ENCODE results near the gene RDH16.

Gene RDH16, protein sequence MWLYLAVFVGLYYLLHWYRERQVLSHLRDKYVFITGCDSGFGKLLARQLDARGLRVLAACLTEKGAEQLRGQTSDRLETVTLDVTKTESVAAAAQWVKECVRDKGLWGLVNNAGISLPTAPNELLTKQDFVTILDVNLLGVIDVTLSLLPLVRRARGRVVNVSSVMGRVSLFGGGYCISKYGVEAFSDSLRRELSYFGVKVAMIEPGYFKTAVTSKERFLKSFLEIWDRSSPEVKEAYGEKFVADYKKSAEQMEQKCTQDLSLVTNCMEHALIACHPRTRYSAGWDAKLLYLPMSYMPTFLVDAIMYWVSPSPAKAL

GRCh38 chr12:56957229-56958052 is at the start of gene RDH16:
RDH16 (minus strand) TSS chr12:56957608; CDS start chr12:56957462, 146 bp downstream.
- DNase-seq (ENCODE audit: low read depth) = no peak

DNA sequence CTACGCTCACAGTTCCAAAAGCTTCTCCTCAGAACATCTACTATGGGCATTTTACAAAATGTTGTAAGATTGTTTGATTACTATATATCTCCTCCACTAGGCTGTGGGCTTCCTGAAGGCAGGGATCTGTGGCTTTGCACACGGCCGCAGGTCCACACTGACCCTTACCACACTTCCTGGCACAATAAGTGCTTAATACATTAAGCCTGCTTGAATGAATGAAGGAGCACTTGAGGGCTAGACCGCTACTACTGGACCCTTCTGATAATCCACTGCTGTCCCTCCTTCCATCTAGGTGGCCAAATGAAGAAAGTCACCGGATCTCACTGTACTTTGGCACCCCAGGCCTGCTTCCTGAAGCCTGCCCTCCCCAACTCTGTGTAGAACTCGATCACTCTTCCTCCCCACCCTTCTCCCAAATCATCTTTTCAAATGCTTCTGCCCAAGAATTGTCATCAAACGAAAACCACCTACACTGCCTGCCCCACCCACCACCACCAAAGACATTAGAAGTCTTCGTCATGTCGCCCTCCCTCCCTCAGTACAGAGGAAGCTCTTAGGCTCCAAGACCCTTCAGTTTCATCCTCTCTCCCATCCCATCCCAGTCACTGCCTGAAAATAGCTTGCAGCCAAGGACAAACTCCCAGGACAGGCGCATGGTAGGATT is 49.5 kb upstream of the RDH16 start:
- DNase-seq (ENCODE audit: low read depth) = no peak

GRCh38 chr12:57005980-57006808 is 48.8 kb upstream of the RDH16 start, which contains the start of gene ZBTB39:
ZBTB39 (minus strand) TSS chr12:57006546; CDS start chr12:57004917, 1,629 bp downstream.
- DNase-seq (ENCODE audit: low read depth) = peak; percentile 50

DNA sequence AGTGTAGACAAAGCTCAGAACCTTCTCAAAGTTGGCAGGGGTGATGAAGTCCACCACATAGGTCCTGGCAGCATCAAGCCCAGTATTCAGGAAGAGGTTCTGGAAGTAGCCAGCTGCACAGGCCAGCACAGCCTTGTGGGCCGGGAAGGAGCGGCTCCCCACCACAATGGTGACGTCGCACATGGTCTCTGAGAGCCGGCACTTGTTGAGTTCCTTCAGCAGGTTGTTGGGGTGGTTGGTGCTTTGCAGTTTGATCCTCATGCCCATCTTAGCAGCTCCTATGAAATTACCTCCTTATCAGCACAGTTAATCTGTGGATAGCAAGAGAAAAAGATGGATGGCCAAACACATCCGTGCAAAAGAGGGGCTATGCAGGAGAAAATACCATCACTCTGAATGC is 47.2 kb upstream of the RDH16 start:
- no peak for DNase-seq (ENCODE audit: low read depth)

DNA sequence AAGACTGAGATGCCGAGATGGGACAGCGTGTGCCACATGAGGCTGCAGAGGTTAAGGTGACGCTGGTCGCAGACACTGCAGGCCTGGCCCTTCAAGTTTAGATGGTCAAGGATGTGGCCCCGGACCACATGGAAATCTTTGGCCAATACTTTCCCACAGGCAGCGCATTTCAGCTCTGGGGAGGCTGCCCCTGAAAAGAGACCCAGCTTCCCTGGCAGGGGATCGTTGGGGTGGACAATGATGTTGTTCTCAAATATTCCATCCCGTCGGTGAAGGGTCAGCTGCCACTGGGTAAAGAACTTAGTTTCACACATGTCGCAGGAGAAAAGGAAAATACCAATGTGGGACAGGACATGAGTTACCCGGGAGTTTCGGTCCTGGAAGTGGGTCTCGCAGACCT is 46.0 kb upstream of the RDH16 start:
- no peak for DNase-seq (ENCODE audit: low read depth)

DNA sequence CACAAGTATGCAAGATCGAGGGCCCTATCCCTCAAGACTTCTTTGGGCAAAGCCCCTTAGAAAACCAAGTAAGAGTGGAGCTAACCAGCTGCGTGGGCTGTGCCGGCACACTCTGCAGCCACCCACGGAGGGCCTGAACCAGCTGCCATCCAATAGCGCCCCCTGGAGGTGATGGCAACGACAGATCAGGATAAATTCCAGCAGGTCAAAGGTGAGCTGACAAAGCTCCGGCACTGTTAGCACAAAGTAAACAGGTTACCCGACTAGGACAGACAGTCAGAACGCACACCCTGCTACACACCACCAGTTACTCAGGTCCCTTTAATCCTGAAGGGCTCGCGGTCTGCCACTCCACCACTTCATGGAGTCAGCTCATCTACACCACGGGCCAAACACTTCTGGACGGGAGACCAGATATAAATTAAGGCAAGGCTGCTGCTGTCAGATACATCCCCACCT is 44.1 kb upstream of the RDH16 start:
- DNase-seq (ENCODE audit: low read depth) = peak; percentile 52

GRCh38 chr12:57000393-57000792 is 43.0 kb upstream of the RDH16 start:
- no peak for DNase-seq (ENCODE audit: low read depth)

DNA sequence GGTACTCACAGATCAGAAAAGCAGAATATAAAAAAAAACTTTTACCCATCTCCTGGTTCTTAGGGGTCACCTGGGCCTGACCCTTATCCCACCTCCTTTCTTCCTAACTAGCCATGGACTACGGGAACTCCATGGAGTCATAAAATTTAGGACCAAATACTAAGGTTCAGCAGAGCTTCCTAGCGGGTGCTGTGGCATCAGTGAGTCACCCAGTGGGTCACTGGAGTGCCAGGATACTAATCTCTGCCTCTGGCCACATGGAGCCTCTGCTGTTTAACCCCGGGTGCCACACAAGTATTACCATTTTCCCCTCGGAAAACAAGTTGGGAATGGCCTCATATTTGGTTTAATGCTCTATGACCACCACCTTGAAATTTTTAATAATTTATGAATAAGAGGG is 42.0 kb upstream of the RDH16 start:
- DNase-seq (ENCODE audit: low read depth) = no peak

GRCh38 chr12:56998981-56999380 is 41.6 kb upstream of the RDH16 start:
- peak; percentile 24 for DNase-seq (ENCODE audit: low read depth)

DNA sequence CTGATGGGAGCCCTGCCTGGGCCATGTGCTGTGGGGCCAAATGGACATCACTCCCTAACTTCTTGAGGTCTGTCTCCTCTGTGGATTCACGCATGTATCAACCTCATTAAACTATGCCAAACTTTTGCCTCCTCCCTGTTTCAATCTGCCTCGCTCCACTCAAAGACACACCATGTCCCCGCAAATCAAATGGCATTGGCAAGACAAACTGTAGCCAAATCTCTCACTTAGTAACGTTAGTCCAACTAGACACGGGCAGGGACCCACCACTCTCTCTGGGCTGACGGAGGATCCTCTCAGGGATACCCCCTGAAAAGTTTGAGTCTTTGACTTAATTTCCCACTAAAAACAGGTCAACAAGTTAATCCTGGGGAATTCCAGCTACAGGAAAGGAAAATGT is 40.9 kb upstream of the RDH16 start:
- DNase-seq (ENCODE audit: low read depth) = no peak

GRCh38 chr12:56996793-56997545 is 39.6 kb upstream of the RDH16 start:
- no peak for DNase-seq (ENCODE audit: low read depth)

DNA sequence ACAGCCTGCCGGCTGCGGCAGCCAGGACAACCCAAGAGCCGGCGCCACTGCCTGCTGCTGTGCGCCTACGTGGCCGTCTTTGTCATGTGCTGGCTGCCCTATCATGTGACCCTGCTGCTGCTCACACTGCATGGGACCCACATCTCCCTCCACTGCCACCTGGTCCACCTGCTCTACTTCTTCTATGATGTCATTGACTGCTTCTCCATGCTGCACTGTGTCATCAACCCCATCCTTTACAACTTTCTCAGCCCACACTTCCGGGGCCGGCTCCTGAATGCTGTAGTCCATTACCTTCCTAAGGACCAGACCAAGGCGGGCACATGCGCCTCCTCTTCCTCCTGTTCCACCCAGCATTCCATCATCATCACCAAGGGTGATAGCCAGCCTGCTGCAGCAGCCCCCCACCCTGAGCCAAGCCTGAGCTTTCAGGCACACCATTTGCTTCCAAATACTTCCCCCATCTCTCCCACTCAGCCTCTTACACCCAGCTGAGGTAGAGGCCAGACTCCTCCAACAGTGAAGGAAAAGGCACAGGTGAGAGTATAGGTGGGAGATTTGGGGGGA is 38.6 kb upstream of the RDH16 start:
- no peak for DNase-seq (ENCODE audit: low read depth)

DNA sequence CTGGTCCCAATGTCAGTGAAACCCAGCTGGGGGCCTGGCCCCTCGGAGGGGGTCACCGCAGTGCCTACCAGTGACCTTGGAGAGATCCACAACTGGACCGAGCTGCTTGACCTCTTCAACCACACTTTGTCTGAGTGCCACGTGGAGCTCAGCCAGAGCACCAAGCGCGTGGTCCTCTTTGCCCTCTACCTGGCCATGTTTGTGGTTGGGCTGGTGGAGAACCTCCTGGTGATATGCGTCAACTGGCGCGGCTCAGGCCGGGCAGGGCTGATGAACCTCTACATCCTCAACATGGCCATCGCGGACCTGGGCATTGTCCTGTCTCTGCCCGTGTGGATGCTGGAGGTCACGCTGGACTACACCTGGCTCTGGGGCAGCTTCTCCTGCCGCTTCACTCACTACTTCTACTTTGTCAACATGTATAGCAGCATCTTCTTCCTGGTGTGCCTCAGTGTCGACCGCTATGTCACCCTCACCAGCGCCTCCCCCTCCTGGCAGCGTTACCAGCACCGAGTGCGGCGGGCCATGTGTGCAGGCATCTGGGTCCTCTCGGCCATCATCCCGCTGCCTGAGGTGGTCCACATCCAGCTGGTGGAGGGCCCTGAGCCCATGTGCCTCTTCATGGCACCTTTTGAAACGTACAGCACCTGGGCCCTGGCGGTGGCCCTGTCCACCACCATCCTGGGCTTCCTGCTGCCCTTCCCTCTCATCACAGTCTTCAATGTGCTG is 38.0 kb upstream of the RDH16 start:
- DNase-seq (ENCODE audit: low read depth) = no peak

GRCh38 chr12:56994231-56994746 is 36.9 kb upstream of the RDH16 start:
- DNase-seq (ENCODE audit: low read depth) = no peak

GRCh38 chr12:56993346-56993745 is 35.9 kb upstream of the RDH16 start:
- DNase-seq (ENCODE audit: low read depth) = no peak

DNA sequence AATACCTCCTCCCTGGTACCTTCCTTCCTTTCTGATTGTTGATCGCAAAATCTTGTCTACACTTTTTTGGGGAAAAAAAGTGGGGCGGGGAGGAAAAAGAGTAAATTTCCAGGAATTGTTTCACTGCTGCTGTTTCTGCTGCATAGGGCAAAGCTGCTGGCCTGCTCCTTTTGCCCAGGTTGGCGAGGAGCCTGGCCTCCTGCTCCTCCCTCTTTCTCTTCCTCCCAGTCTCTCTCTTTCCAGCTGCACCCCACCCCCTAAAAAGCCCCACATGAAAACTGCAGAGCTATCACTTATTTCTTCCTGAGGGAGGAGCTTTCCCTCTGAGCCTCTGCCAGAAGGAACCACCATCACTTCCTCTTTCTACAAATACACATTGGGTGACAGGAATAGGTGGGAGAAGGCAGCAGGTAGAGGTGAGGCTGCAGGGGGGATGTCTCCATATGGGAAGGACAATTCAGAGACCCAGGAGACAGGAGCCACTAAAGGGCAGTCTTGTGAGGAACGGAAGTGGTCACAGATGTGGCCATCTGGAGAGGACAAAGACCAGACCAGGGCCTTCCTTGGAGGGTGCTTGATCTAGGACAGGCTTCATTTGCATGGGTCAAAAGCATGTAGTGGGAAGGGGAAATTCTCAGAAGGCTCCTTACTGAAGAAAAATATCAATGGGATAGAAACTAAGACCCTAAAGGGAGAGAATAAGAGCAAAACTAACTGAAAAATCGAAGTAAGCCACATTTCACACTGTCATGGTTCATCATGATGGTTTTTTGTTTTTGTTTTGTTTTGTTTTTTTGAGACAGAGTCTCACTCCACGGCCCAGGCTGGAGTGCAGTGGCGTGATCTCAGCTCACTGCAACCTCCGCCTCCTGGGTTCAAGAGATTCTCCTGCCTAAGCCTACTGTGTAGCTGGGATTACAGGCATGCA is 34.2 kb upstream of the RDH16 start:
- no peak for DNase-seq (ENCODE audit: low read depth)

- DNase-seq (ENCODE audit: low read depth) = no peak
These were observed 33.4 kb upstream of the RDH16 start for GRCh38 chr12:56990648-56991318.
